ENCODE measurements around the gene CCNE1. TPM values are rescaled to one million over a fixed set of nuclear protein-coding genes. Genes with fewer than 3 reads are reported as not detected.

CCNE1 gene
- total and polyA plus RNA-seq, 2 of the 13 experiments (the other 11 are each of a cell fraction or from before 2014, with no cell fraction given) = 16.0 to 50.6 TPM

DNA sequence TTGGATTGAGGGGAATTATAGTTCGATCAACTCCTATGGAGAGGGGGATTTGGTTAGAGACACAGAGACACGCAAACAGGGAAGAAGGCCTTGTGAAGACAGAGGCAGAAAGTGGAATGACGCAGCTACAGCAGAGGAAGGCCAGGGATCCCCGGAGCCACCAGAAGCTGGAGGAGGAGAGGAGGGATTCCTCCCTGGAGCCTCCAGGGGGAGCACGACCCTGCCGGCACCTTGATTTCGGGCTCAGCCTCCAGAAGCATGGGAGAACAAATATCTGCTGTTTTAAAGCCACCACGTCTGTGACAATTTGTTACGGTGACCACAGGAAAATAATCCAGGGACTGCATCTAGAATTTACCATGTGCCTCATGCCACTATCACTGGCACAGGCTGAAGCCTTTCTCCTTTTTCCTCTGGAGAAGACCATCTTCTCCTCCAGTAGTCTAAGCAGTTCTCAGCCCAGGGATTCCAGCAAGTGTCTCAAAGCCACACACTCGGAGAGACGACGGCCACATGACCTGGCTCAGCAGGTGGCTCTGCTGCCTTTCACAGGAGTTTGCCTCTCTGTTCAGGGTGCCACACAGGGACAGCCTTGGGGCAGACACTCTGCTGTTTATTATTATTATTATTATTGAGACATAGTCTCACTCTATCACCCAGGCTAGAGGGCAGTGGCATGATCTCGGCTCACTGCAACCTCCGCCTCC lies 39.9 kb upstream of the CCNE1 start:
- TF ChIP-seq ZNF263 (CRISPR knock-in tag; IDR thresholded peaks at IDR 0.05) (peak; percentile 81), JUN (CRISPR knock-in tag; IDR thresholded peaks at IDR 0.05) (no peak), STAG1 (CRISPR knock-in tag; IDR thresholded peaks at IDR 0.05) (peak; percentile 73), KDM2A (CRISPR knock-in tag; IDR thresholded peaks at IDR 0.05; ENCODE audit: borderline replicate concordance, low read depth) (peak; percentile 48; the same call in 1 of the 2 replicates), SMC3 (IDR thresholded peaks at IDR 0.05; ENCODE audit: low read length) (peak; percentile 74), XRCC5 (optimal IDR thresholded peaks at IDR 0.05; ENCODE audit: low read length) (peak; percentile 87), ZNF768 (CRISPR knock-in tag; IDR thresholded peaks at IDR 0.05) (peak; percentile 54; the same call in 1 of the 2 replicates), RAD21 (CRISPR knock-in tag; IDR thresholded peaks at IDR 0.05) (peak; percentile 60), RFXANK (CRISPR knock-in tag; IDR thresholded peaks at IDR 0.05) (no peak), NFATC3 (CRISPR knock-in tag; IDR thresholded peaks at IDR 0.05) (no peak), ATF7-NPFF (CRISPR knock-in tag; IDR thresholded peaks at IDR 0.05; ENCODE audit: low read depth) (no peak), NR1H2 (CRISPR knock-in tag; IDR thresholded peaks at IDR 0.05; ENCODE audit: borderline replicate concordance, low read depth) (no peak), POLR2AphosphoS2 (IDR thresholded peaks at IDR 0.05; ENCODE audit: low read depth, low read length) (no peak)
- TF ChIP-seq, protein P1, sequence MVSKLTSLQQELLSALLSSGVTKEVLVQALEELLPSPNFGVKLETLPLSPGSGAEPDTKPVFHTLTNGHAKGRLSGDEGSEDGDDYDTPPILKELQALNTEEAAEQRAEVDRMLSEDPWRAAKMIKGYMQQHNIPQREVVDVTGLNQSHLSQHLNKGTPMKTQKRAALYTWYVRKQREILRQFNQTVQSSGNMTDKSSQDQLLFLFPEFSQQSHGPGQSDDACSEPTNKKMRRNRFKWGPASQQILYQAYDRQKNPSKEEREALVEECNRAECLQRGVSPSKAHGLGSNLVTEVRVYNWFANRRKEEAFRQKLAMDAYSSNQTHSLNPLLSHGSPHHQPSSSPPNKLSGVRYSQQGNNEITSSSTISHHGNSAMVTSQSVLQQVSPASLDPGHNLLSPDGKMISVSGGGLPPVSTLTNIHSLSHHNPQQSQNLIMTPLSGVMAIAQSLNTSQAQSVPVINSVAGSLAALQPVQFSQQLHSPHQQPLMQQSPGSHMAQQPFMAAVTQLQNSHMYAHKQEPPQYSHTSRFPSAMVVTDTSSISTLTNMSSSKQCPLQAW (CRISPR knock-in tag; IDR thresholded peaks at IDR 0.05) = 0 out of 2 replicates have a peak, but pooled peaks have one; percentile 27
- TF ChIP-seq, protein P2, sequence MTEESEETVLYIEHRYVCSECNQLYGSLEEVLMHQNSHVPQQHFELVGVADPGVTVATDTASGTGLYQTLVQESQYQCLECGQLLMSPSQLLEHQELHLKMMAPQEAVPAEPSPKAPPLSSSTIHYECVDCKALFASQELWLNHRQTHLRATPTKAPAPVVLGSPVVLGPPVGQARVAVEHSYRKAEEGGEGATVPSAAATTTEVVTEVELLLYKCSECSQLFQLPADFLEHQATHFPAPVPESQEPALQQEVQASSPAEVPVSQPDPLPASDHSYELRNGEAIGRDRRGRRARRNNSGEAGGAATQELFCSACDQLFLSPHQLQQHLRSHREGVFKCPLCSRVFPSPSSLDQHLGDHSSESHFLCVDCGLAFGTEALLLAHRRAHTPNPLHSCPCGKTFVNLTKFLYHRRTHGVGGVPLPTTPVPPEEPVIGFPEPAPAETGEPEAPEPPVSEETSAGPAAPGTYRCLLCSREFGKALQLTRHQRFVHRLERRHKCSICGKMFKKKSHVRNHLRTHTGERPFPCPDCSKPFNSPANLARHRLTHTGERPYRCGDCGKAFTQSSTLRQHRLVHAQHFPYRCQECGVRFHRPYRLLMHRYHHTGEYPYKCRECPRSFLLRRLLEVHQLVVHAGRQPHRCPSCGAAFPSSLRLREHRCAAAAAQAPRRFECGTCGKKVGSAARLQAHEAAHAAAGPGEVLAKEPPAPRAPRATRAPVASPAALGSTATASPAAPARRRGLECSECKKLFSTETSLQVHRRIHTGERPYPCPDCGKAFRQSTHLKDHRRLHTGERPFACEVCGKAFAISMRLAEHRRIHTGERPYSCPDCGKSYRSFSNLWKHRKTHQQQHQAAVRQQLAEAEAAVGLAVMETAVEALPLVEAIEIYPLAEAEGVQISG (CRISPR knock-in tag; IDR thresholded peaks at IDR 0.05) = peak; percentile 38; the same call in 1 of the 2 replicates
- TF ChIP-seq, protein P3, sequence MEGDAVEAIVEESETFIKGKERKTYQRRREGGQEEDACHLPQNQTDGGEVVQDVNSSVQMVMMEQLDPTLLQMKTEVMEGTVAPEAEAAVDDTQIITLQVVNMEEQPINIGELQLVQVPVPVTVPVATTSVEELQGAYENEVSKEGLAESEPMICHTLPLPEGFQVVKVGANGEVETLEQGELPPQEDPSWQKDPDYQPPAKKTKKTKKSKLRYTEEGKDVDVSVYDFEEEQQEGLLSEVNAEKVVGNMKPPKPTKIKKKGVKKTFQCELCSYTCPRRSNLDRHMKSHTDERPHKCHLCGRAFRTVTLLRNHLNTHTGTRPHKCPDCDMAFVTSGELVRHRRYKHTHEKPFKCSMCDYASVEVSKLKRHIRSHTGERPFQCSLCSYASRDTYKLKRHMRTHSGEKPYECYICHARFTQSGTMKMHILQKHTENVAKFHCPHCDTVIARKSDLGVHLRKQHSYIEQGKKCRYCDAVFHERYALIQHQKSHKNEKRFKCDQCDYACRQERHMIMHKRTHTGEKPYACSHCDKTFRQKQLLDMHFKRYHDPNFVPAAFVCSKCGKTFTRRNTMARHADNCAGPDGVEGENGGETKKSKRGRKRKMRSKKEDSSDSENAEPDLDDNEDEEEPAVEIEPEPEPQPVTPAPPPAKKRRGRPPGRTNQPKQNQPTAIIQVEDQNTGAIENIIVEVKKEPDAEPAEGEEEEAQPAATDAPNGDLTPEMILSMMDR (CRISPR knock-in tag; IDR thresholded peaks at IDR 0.05) = peak; percentile 83
- 9% methylated on average over 14 of the region's 14 CpGs for WGBS (ENCODE audit: low lambda C conversion rate)
- peak; percentile 41 for DNase-seq (ENCODE audit: low spot score)
- ATAC-seq = peak; percentile 94
- POLR2A ChIA-PET = no interaction called here
- CTCF ChIA-PET (ENCODE audit: low intra/inter-chr PET ratio, low total read pairs) = interaction anchor here (1.2 to 2.9 kb wide), 2 partner anchors 41 to 101 kb away, joined by 3 to 44 read pairs; no protein-coding TSS in a partner anchor
- H3K27ac ChIP-seq (ENCODE audit: extremely low read length, insufficient read depth, low read length) = no peak overlapping the region
- peaks cover 2 to 14% of the 10 kb centered on the region in 2 experiments; a peak in 4 of 5 replicates for H3K27me3 ChIP-seq (ENCODE audit: control insufficient read depth in 1 of 2, insufficient read depth in 2 of 2, low read length in 2 of 2)
- H4K20me1 ChIP-seq (ENCODE audit: insufficient read depth, low read length) = no peaks in the 10 kb centered on the region
- H3K4me3 ChIP-seq (replicated peaks in 1 of 3; ENCODE audit: insufficient read depth in 1 of 3, low read depth in 2 of 3, low read length in 3 of 3) = no peak overlapping the region
- no peaks in the 10 kb centered on the region for H3K79me2 ChIP-seq (ENCODE audit: insufficient read depth, low read length)
- H3K4me2 ChIP-seq (ENCODE audit: low read depth, low read length) = peak overlapping the region; percentile 52
- no peaks in the 10 kb centered on the region for H3K9me3 ChIP-seq (ENCODE audit: low read length)
- peak; percentile 87 for FAIRE-seq
- no peaks in the 10 kb centered on the region for H3K36me3 ChIP-seq (replicated peaks in 1 of 2; ENCODE audit: control insufficient read depth in 1 of 2, insufficient read depth in 2 of 2, low read length in 2 of 2)
- BruUV-seq (replicated peaks) = no TSS peak
- intact Hi-C loops (cut with micrococcal nuclease; ENCODE audit: unreplicated experiment) (loop anchor here (2.0 kb wide), 1 partner anchor 101 kb away; no protein-coding TSS in a partner anchor), in situ Hi-C loops (cut with HindIII; ENCODE audit: extremely low pct_ligation_motif_present, low pct_unique_long_range_greater_than_20kb) (no loop called here)
- H3K9ac ChIP-seq (ENCODE audit: insufficient read depth, low read depth, low read length) = no peak overlapping the region
- H2AFZ ChIP-seq (ENCODE audit: low read length) = peak overlapping the region; percentile 68
- no peaks in the 10 kb centered on the region for H3K4me1 ChIP-seq (ENCODE audit: insufficient read depth, low read length)
